Stimulated activated naive CD4-positive, alpha-beta T cell treated with Interleukin-2 at 50 U/mL for 16 hours (primary cell): Measurements from ENCODE around the gene TMEM184A.
A peak's percentile ranks its signal among the peaks of the same experiment; 100 is the strongest.

ENCODE experiments used
- DNase-seq: peaks from one replicate; lab custom pipeline; 2025; lab: John Stamatoyannopoulos, UW

The TMEM184A gene

DNA sequence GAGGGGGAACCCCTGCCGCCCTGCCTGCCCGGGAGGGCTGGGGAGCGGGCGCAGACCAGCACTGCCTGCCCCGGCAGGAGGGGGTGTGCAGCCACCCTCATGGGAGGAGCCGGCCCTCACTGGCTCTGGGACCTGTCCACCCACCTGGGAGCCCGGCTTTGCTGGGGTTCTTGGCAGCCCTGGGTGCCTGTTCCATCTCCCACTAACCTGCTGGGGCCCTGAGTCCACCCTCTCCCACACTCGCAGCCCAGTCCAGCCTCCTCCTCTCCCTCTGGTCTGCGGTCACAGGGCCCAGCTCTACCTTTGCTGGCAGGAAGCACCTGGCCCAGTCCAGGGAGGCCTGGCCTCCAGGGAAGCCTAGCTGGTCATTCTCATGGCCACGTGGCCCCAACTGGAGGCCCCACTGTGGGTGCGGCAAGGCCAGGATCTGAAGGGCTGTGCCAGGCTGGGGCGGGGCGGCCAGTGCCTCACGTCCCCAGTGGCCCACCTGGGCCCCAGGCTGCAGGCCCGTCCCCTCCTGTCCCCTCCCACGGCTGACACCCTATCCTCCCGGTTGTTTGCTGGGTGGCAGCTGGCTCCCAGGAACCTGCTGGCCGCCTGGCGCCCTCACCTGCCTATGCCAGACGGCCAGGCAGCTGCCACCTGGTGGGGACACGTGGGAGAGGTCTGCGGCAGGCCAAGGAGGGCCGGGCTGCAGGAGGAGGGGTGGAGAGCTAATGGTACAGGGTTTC is at the start of gene TMEM184A:
Gene TMEM184A (minus strand): TSS at position 393 of the 731 bp plus-strand sequence. CDS start 721 bp downstream, outside the sequence.
- DNase-seq, result peak; percentile 10

DNA sequence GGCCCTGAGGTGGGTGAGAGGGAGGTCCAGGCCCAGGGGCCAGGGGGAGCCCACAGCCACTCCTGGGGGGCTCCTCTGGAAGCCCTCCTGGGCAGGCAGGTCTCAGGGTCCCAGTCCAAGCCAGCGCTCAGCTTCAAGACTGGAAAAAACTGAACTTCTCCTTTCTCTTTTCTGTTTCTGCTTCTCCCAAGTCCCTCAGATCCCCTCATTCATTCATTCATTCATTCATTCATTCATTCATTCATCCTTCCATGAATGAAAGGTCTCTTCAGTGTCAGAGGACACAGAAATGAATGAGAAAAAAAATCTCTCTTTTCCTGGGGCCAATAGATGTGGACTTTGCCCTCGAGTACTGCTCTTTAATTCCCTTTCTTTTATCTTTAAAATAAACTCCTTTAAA is 48.4 kb upstream of the TMEM184A start:
- DNase-seq, result no peak

DNA sequence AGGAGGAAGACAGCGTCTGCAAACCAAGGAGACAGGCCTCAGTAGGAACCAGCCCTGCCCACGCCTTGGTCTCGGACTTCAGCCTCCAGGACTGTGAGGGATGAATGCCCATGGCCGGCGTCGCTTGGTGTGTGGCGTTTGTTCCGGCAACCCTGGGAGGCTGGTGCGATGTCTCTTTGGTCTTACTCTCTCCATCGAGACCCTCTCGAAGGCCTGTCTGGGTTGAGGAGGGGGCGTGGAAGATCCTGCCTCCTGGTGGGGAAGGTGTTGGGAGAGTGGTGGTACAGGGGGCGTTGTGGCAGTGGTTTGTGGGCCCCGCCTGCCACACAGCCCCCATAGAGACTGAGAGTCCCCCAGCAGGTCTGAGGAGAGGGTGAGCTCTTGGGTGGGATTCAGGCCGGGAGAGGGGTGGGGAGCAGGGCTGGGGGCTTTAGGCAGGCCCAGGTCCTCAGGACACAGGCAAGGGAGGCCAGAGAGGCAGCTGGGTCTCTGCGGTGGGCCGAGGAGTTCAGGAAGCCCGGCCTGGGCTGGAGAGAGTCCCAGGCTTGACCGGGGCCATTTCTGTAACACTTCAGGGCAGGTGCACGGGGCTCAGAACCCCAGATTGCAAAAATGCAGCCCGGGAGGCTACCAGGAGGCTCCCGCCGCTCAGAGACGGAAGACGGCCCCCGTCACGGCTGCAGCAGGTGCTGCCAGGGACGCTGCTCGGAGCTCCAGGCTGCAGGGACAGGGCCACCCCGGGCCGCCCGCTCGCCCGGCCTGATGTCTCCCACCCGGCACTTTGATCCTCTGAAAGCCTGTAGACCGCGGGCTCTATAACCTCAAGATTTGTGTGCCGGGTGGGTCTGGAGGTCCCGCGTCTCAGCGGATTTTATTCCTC is 47.6 kb upstream of the TMEM184A start:
- no peak for DNase-seq

DNA sequence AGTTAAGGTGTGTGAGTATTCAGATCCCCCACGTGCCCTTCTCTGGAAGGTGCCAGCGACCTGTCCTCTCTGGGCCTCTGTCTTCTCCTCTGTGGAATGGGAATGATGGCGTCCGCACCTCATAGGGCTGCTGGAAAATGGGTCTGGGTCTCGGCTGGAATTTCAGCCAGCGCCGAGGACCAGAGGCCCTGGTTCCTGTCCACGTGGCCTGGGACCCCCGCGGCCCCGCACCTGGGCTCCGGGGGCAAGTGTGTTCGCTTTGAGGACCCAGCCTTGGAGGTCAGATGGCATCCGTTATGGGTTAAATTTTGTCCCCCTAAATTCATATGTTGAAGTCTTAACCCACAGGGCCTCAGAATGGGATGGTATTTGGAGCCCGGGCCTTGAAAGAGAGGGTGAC is 46.4 kb upstream of the TMEM184A start:
- no peak for DNase-seq

DNA sequence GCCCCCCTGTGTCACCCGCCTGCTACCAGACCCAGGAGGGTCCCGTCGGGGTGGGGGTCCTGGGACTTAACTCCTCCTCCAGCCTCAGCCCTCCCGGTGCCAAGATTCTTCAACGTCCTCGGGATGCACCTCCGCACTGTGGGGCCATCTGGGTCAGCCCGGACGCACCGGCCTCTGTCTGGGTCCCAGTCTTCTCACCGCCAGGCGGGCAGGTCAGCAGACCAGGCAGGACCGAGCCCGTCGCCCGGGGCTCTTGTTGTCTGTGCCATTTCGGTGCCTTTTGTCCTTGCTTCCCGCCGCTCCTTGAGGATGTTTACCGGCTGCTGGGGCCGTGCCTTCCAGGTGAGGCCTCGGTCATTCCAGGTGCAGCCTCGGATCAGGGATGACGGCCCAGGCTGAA is 46.0 kb upstream of the TMEM184A start:
- DNase-seq, result no peak

DNA sequence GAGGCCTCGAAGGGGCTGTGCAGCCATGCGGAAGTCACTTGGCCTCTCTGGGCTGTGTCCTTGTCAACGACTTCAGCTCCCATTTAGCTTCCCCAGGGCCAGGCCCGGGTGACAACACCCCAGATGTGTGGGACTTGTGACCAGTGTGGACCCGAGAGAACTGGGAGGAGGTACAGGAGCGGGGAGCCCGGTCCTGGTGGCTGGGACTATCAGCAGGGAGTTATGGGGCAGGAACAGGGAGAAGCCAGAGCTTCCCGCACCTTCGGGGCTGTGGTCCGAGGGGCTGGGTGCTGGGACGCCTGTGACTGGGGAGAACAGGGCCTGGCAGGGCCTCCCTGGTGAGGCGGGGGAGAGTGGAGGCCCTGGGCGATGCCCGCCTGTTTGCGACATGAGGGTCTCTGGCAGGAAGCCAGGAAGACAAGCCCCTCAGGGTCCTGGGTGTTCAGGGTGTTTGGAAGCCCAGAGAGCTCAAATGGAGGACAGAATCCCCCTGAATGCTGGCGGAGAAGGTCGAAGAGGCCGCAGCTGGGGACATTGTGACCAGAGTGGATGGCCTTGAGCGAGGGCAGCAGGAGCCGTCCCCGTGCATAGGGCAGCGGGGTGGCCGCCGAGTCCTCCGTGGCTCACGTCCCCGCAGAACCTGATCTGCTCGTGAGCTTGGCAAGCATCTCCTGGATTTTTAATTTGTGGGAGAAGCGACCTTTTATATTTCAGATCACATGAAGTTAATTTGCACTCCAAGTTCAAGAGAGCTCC is 43.8 kb upstream of the TMEM184A start:
- no peak for DNase-seq

DNA sequence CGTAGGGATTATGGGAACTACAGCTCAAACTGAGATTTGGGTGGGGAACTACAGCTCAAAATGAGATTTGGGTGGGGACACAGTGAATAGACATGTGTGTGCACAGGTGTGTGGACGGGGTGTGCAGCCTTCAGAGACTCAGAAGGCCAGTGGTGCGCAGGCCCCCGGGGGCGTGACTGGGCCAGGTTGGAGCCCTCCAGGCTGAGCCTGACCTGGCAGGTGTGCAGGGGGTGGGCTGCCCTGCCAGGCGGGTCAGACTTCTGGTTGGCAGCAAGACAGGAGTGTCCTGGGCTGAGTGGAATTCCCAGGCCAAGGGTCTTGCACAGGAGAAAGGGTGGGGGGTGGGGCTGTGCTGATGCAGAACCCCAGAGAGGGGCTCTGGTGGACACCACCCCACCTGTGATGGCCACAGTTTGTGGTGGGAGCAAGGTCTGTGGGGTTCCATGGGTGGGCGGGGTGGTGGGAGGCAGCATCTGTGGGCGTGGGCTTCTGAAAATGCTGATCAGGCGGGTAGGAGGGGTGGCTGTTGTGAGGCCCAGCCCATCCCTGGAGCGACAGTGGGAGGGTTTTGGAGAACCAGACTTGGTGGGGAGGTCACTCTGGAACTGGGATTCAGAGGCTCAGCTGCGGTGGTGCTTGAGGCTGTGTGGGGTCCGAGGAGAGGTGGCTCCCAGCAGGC is 43.1 kb upstream of the TMEM184A start:
- no peak for DNase-seq

DNA sequence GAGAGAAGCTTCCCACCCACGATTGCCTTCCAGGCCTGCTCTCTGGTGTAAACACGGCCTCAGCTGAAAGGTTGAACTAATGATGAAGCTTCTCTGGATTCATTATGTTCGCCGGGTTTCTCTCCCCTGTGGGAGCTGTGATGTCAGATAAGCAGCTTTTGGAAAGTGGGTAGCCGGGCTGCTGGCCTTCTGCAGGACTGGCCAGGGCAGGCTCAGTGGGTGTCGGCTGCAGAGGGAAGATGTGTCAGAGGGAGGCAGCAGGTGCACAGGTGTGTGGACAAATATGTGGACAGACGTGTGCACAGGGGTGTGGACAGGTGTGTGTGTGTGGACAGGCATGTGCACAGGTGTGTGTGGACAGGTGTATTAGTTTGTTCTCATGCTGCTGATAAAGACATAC is 42.3 kb upstream of the TMEM184A start:
- no peak for DNase-seq

DNA sequence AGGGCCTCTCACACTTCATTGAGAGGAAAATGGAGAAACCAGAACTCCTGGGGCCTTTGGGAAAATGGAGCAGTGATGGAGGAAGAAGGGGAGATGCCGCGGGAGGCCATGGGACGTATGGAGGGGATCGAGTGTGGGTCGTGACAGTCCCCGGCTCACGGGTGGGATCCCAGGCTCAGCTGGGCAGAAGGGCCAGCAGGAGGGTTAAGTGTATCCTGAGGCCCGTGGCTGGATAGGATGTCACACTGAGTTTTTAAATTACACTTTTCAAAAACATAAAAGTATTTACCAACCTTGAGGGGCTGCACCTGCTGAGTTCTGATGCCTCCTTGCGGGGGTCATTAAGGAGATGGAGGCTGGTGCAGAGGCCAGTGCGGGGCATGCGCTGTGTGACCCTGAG is 41.8 kb upstream of the TMEM184A start:
- no peak for DNase-seq

DNA sequence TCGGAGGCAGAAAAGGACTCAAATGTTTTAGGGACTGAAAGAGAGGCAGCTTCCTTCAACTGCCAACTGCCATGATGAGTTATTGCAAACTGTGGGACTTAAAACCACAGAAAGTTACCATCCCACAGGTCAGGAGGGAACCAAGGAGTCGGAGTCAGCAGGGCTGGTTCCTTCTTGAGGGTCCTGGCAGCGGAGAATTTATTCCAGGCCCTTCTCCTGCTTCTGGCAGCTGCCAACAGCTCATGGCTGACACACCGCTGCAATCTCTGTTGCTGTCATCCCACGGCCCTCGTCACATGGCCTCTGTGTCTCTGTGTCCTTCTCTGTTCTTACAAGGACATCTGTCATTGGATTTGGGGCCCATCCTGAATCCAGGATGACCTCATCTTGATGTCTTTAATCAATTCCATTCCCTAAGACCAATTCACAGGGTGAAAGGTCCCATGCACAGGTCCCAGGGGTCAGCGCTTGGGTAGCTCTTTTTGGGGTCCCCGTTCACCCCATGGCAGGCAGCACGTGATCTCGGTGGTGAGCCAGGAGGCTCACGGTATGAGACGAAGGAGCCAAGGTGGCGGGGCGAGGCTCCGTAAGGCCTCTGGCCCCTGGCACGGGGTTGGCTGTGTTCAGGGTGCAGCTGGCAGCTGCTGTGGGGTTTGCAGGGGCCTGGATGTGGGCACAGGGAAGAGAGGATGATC is 41.2 kb upstream of the TMEM184A start:
- no peak for DNase-seq

DNA sequence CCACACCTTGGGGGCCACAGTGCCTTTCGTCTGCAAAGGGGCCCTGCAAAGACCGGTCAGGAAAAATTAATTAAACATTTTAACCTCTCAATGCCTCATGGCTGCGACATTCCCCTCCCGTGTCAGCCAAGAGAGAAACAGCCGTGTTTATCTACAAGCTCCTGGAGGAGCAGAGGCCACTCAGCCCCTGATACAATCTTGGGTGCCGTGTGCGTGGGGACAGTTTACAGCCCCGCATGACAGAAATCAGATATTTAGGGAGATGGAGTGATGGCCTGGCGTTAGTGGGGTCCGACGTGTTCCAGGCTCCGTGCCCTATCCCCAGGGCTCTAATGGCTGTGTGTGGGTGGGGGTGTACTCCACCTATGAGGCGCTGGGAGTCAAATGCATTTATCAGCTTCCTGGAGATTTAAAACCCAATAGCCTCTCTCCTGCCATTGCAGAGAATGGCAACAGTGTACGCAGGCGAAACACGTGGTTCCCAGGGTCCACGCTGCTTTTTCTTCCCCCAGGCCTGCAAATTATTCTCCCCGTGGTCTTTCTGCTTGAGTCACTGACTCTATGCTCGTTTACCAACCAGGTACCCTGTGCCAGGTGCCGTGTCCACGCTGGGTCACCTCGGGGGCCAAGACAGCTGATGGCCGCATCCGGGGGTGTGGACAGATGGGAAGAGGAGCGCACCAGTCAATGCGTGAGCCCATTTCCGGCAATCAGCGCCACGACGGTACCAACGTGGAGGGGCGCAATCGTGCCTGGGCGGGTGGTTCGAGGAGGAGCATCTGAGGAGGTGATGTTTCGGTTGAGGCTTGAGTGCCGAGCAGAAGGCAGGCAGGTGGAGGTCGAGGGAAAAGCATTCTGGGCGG is 40.4 kb upstream of the TMEM184A start:
- DNase-seq, result no peak

DNA sequence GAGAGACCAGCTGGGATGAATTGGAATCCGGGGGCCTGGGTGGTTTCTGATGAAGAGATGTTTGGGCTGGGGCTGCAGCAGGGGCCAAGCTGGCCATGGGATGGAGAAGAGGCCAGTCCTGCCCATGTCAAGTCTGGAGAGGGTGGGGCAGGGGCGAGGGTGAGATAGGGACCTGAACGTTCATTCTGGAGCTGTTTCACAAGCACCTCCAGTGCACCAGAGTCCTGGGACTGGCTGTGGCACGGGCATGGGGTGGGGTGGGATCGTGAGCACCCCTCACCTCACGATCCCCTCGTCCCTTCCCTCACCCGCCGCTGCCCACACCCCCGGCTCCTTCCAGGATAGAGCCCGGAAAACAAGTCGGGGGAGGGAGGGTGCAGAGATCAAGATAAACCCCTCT is 39.6 kb upstream of the TMEM184A start:
- DNase-seq, result no peak

DNA sequence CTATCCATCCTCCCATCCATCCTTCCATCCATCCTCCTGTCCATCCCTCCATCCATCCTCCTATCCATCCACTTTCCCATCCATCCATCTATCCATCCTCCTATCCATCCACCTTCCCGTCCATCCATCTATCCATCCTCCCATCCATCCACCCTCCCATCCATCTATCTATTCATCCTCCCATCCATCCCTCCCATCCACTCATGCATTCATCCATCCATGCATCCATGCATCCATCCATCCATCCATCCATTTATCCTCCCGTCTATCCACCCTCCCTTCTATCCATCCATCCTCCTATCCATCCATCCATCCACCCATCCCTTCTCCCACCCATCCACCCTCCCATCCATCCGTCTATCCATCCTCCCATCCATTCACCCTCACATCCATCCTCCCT is 39.0 kb upstream of the TMEM184A start:
- DNase-seq, result no peak

DNA sequence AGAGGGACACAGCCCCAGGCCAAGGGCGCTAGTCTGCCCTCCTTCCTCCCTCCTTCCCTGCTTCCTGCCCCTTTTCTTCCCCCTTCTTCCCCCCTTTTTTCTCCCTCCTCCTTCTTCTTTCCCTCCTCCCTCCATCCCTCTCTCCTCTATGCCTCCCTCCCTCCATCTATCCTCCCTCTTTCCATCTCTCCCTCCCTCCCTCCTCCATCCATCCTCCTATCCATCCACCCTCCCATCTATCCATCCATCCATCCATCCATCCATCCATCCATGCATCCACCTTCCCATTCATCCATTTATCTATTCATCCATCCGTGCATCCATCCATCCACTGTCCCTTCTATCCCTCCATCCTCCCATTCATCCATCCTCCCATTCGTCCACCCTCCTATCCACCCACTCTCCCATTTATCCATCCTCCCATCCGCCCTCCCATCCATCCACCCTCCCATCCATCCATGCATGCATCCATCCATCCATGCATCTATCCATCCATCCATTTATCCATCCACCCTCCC is 38.0 kb upstream of the TMEM184A start:
- no peak for DNase-seq

DNA sequence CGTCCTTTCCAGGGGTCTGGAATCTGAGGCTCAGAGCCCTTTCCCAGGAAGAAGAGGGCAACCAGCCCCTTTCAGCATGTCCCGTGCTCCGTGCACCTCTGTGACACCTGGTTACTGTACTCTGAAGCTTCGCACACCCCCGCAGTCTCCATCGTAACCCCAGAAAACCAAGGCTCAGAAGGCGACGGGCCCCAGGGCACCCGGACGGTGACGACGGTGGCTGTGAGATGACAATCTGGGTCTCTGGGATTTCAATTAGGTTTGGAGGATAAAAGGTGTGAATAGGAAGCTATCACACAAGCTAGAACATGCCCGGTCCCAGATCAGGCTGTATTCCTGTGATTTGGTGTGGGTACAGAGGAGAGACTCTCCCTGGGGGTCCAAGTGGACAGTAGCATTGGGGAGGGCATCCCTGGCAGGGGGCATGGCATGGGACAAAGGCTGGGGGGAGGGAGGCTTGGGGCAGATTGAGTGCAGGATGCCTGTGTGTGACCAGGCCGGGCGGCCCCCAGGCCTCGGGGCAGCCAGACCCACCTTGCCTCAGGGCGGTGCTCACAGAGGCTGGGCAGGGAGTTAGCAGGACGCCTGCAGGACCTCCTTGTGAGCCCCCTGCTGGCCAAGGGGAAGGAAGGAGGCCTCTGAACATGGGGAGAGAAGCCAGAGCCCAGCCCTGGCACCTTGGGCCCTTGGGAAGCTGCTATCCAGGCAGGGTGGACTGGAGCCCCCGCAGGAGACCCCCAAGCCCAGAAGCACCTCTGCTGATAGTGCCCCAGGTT is 37.3 kb upstream of the TMEM184A start:
- DNase-seq, result no peak

DNA sequence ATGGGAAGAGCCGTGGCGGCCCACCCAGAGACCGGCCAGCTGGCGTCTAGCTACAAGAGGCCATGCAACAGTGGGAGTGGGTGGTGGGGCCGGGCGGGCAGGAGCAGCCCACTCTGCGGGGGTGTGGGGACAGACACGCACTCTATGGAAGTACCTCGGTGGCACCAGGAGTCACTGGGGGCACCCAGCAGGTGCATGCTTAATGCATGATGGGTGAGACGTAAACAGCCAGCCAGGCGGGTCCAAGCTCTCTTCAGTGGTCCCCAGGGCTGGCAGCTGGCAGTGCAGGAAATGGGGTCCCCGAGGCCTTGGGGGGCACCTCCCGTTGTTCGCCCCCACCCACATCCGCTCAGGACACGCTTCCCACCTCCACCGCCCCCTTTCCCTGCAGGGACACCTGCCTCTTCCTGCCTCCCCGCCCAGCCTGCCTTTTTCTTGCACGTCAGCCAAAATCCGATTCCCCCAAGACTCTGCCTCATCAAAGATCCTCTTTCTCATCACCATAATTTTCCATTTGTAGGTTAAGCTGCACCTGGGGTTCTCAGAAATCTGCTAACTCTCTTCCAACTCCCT is 36.4 kb upstream of the TMEM184A start:
- no peak for DNase-seq

DNA sequence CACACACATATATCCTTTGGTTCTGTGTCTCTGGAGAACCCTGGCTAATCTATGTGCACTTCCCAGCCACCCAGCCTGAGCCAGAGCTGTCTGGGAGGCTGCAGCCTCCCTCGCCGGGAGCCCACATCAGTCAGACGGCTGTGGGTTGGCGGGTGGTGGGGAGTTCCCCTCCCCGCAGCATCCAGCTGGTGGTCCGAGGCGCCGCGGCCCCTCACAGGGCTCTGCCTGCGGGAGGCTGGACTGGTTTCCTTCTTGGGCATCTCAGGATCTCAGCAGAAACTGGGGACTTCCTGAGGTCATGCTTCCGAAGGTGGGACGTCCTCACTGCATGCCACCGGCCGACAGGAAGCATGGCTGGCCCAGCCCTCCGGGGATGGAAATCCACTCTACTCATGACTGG is 35.9 kb upstream of the TMEM184A start:
- no peak for DNase-seq

DNA sequence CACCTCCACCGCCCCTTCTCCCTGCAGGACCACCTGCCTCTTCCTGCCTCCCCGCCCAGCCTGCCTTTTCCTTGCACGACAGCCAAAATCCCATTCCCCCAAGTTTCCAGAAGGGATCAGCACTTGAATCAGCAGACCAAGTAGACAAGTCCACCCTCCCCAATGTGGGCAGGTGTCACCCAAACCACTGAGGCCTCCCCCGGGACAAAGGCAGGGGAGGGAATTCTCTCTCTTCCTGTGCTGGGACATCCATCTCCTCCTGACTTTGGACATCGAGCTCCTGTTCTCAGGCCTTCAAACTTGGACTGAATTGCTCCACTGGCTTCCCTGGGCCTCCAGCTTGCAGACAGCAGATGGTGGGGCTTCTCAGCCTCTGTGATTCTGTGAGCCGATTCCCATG is 35.4 kb upstream of the TMEM184A start:
- no peak for DNase-seq

DNA sequence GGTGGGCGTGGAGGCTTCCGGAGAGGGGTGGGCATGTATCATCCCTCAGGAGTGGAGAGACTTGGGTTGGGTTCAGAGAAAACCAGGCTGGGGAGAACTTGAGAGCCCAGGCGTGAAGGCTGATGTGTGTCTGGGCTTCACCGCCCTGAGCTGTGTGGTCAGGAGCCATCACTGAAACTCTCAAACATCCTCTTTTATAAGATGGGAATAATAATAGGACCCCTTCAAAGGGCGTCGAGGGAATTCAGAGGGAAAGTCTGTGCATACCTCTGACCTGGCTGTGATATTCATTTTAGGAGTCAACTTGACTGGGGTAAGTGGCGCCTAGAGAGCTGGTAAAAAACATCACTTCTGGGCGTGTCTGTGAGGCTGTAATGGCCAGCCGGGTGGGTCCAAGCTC is 34.9 kb upstream of the TMEM184A start:
- DNase-seq, result no peak
